Measurements from ENCODE around the gene RABAC1. TPM values are rescaled to one million over a fixed set of nuclear protein-coding genes. Genes with fewer than 3 reads are reported as not detected.

Gene RABAC1
- total and polyA plus RNA-seq, 2 of the 8 experiments (the other 6 are each of a cell fraction or from before 2014, with no cell fraction given) = 124 to 439 TPM

- DNase-seq (ENCODE audit: low read depth in 1 of 2, low spot score in 2 of 2) (no peak), FAIRE-seq (no peak)
- no peak overlapping the region for H3K27ac ChIP-seq (ENCODE audit: low read depth, low read length)
- H3K9me3 ChIP-seq (ENCODE audit: insufficient read depth in 2 of 2, low read depth in 1 of 2, low read length in 1 of 2) = no peaks in the 10 kb centered on the region
- WGBS, 2 experiments (ENCODE audit: extremely low coverage in 1 of 2, insufficient coverage in 1 of 2, insufficient read length in 1 of 2, insufficient replicate concordance in 2 of 2, low coverage in 1 of 2, low lambda C conversion rate in 2 of 2, missing lambda C conversion rate in 1 of 2) = 83% methylated on average over 2 of the region's 2 CpGs; no CpG with 5 or more reads in 1 of the 2 experiments
- H3K4me1 ChIP-seq (replicated peaks in 1 of 4; ENCODE audit: control insufficient read depth in 3 of 4, insufficient read depth in 4 of 4, low read length in 3 of 4) = no peaks in the 10 kb centered on the region; a peak in 2 of 7 replicates
- no peak overlapping the region for H2BK5ac ChIP-seq (ENCODE audit: low read depth, low read length)
- no peak overlapping the region for H3K4ac ChIP-seq (replicated peaks; ENCODE audit: insufficient read length, low read depth, low read length)
- H3K4me2 ChIP-seq (ENCODE audit: insufficient read depth in 1 of 2, low read depth in 2 of 2, low read length in 2 of 2) = no peak overlapping the region
- no peak overlapping the region for H3K9ac ChIP-seq (replicated peaks in 1 of 4; ENCODE audit: extremely low read depth in 1 of 4, low read depth in 3 of 4, low read length in 3 of 4)
- H3K14ac ChIP-seq (ENCODE audit: insufficient read length) = no peak overlapping the region
- no peak overlapping the region for H2BK15ac ChIP-seq (ENCODE audit: low read length)
- H2BK120ac ChIP-seq (replicated peaks; ENCODE audit: low read depth, low read length) = no peak overlapping the region
- H3K27me3 ChIP-seq (replicated peaks in 1 of 4; ENCODE audit: control insufficient read depth in 3 of 4, extremely low read depth in 1 of 4, insufficient read depth in 3 of 4, low read length in 3 of 4) = peaks cover 9 to 21% (median 19%) of the 10 kb centered on the region in 4 experiments
- H3K79me2 ChIP-seq (ENCODE audit: control insufficient read depth in 1 of 2, insufficient read depth in 2 of 2, low read length in 2 of 2) = no peaks in the 10 kb centered on the region
- no peak overlapping the region for H3K23ac ChIP-seq (ENCODE audit: insufficient read length)
- no peaks in the 10 kb centered on the region for H3K79me1 ChIP-seq (ENCODE audit: low read depth, low read length)
- H2AFZ ChIP-seq (ENCODE audit: low read length) = no peak overlapping the region
- H4K8ac ChIP-seq (ENCODE audit: extremely low read depth, insufficient read depth, low read length) = no peak overlapping the region; the same call in 1 of the 2 replicates
- H2AK5ac ChIP-seq (ENCODE audit: low read depth, low read length) = no peak overlapping the region
- no peak overlapping the region for H4K91ac ChIP-seq (replicated peaks; ENCODE audit: insufficient read length, low read length)
- CTCF ChIA-PET (ENCODE audit: partially characterized antibody) = interaction anchor here (1.3 to 8.0 kb wide), 7 partner anchors 7 to 71 kb away, joined by 3 to 51 read pairs (median 9); no protein-coding TSS in a partner anchor
- H3K36me3 ChIP-seq (ENCODE audit: control insufficient read depth in 2 of 4, insufficient read depth in 4 of 4, low read length in 3 of 4) = no peaks in the 10 kb centered on the region
- no peak overlapping the region for H3K18ac ChIP-seq (ENCODE audit: extremely low read depth, low read length)
- no peak overlapping the region for H3K4me3 ChIP-seq (ENCODE audit: extremely low read depth in 1 of 4, insufficient read depth in 2 of 4, low read depth in 3 of 4, low read length in 4 of 4)
- POLR2A ChIA-PET (ENCODE audit: partially characterized antibody) = interaction anchor here (2.0 to 5.4 kb wide), 2 partner anchors 72 to 80 kb away, joined by 8 to 26 read pairs; no protein-coding TSS in a partner anchor
- H4K20me1 ChIP-seq (replicated peaks in 1 of 2; ENCODE audit: control insufficient read depth in 1 of 2, insufficient read depth in 2 of 2, low read length in 2 of 2) = no peaks in the 10 kb centered on the region
- H2BK20ac ChIP-seq (ENCODE audit: low read length) = no peak overlapping the region
- no peak overlapping the region for H2BK12ac ChIP-seq (ENCODE audit: low read depth, low read length)
- no peak overlapping the region for H4K5ac ChIP-seq (ENCODE audit: insufficient read length, low read depth, low read length)
- peaks cover 9% of the 10 kb centered on the region; the same call in 1 of the 2 replicates for H3K23me2 ChIP-seq (ENCODE audit: low read depth, low read length)
- no peak overlapping the region for H3K56ac ChIP-seq (replicated peaks; ENCODE audit: insufficient read length, low read depth, low read length)
- no peak for TF ChIP-seq HDAC6 (IDR thresholded peaks at IDR 0.05; ENCODE audit: low read depth, low read length)
- TF ChIP-seq RXRA (IDR thresholded peaks at IDR 0.05; ENCODE audit: insufficient read depth, low read depth, low read length) = no peak
- no peak for TF ChIP-seq SP4 (IDR thresholded peaks at IDR 0.05; ENCODE audit: low read length)
- TF ChIP-seq RNF2 (IDR thresholded peaks at IDR 0.05; ENCODE audit: borderline replicate concordance, low read depth, low read length, missing control alignments, poor library complexity, severe bottlenecking) = no peak
- TF ChIP-seq KDM4A (IDR thresholded peaks at IDR 0.05; ENCODE audit: low read depth, low read length, severe bottlenecking) = no peak
- TF ChIP-seq SUZ12 (IDR thresholded peaks at IDR 0.05; ENCODE audit: low read length) = no peak
- no peak for TF ChIP-seq EP300 (IDR thresholded peaks at IDR 0.05; ENCODE audit: borderline replicate concordance in 1 of 2, low read depth in 2 of 2, low read length in 2 of 2)
- TF ChIP-seq SIN3A (conservative IDR thresholded peaks at IDR 0.05 in 1 of 2, IDR thresholded peaks at IDR 0.05 in 1 of 2; ENCODE audit: low read depth in 1 of 2, low read length in 2 of 2) = no peak
- TF ChIP-seq HDAC2 (IDR thresholded peaks at IDR 0.05; ENCODE audit: borderline replicate concordance in 1 of 2, low read depth in 2 of 2, low read length in 2 of 2) = no peak
- TF ChIP-seq BACH1 (IDR thresholded peaks at IDR 0.05; ENCODE audit: low read length) = no peak
- TF ChIP-seq JUN (IDR thresholded peaks at IDR 0.05; ENCODE audit: low read depth, low read length) = no peak
- TF ChIP-seq ATF3 (IDR thresholded peaks at IDR 0.05; ENCODE audit: insufficient read depth, low read depth, low read length) = no peak
These were observed 14.8 kb downstream of the RABAC1 start for GRCh38 chr19:41944336-41944735.

Measured in H1 (cell line).